Measurements from ENCODE around the gene APOBEC3B. TPM values are rescaled to one million over a fixed set of nuclear protein-coding genes. Genes with fewer than 3 reads are reported as not detected.

APOBEC3B gene
- total and polyA plus RNA-seq, 9 donors, result 0.43 to 1.9 (median 1.1) TPM; not detected in 1

GRCh38 chr22:38937541-38937940 is 44.6 kb upstream of the APOBEC3B start:
- Histone ChIP-seq H3K4me1 (ENCODE audit: insufficient read depth) (no peaks in the 10 kb centered on the region), H3K27me3 (no peaks in the 10 kb centered on the region), H3K9me3 (no peaks in the 10 kb centered on the region), H3K4me3 (no peak overlapping the region), H3K27ac (no peak overlapping the region), H3K36me3 (no peaks in the 10 kb centered on the region)
- WGBS, 3 donors, result 83 to 93% (median 85%) methylated on average over 12 of the region's 12 CpGs
- no peak for DNase-seq
- intact Hi-C loops (cut with DNase I), result loop anchor here in 1 of 4 donors (5.0 kb wide), 1 partner anchor 55 kb away; no protein-coding TSS in a partner anchor
- TF ChIP-seq, protein P1, sequence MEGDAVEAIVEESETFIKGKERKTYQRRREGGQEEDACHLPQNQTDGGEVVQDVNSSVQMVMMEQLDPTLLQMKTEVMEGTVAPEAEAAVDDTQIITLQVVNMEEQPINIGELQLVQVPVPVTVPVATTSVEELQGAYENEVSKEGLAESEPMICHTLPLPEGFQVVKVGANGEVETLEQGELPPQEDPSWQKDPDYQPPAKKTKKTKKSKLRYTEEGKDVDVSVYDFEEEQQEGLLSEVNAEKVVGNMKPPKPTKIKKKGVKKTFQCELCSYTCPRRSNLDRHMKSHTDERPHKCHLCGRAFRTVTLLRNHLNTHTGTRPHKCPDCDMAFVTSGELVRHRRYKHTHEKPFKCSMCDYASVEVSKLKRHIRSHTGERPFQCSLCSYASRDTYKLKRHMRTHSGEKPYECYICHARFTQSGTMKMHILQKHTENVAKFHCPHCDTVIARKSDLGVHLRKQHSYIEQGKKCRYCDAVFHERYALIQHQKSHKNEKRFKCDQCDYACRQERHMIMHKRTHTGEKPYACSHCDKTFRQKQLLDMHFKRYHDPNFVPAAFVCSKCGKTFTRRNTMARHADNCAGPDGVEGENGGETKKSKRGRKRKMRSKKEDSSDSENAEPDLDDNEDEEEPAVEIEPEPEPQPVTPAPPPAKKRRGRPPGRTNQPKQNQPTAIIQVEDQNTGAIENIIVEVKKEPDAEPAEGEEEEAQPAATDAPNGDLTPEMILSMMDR (IDR thresholded peaks at IDR 0.05), result no peak
- no peak for TF ChIP-seq EP300 (IDR thresholded peaks at IDR 0.05)
- TF ChIP-seq POLR2A (IDR thresholded peaks at IDR 0.05), result no peak

- Histone ChIP-seq H3K27me3 (no peaks in the 10 kb centered on the region), H3K9me3 (no peaks in the 10 kb centered on the region), H3K27ac (no peak overlapping the region), H3K4me3 (no peak overlapping the region), H3K36me3 (no peaks in the 10 kb centered on the region), H3K4me1 (ENCODE audit: insufficient read depth) (no peaks in the 10 kb centered on the region)
- intact Hi-C loops (cut with DNase I), result loop anchor here in 1 of 4 donors (5.0 kb wide), 1 partner anchor 56 kb away; no protein-coding TSS in a partner anchor
- TF ChIP-seq, protein P1 (IDR thresholded peaks at IDR 0.05), result no peak
- TF ChIP-seq POLR2A (IDR thresholded peaks at IDR 0.05) (no peak), EP300 (IDR thresholded peaks at IDR 0.05) (no peak)
- peak in 1 of 5 donors; percentile 29 for DNase-seq
- 45 to 64% (median 50%) methylated on average over 11 of the region's 11 CpGs for WGBS, 3 donors
These were observed 43.9 kb upstream of the APOBEC3B start for GRCh38 chr22:38938221-38938620.

GRCh38 chr22:38938925-38939324 is 43.2 kb upstream of the APOBEC3B start:
- intact Hi-C loops (cut with DNase I), result loop anchor here in 1 of 4 donors (5.0 kb wide), 1 partner anchor 57 kb away; no protein-coding TSS in a partner anchor
- H3K4me1 ChIP-seq (ENCODE audit: insufficient read depth), result no peaks in the 10 kb centered on the region
- H3K27me3 ChIP-seq, result no peaks in the 10 kb centered on the region
- DNase-seq, result no peak
- H3K4me3 ChIP-seq, result no peak overlapping the region
- H3K27ac ChIP-seq, result no peak overlapping the region
- 67 to 76% (median 73%) methylated on average over 7 of the region's 7 CpGs for WGBS, 3 donors
- no peaks in the 10 kb centered on the region for H3K36me3 ChIP-seq
- TF ChIP-seq, protein P1 (IDR thresholded peaks at IDR 0.05), result no peak
- TF ChIP-seq EP300 (IDR thresholded peaks at IDR 0.05) (no peak), POLR2A (IDR thresholded peaks at IDR 0.05) (no peak)
- H3K9me3 ChIP-seq, result no peaks in the 10 kb centered on the region

- Histone ChIP-seq H3K36me3 (no peaks in the 10 kb centered on the region), H3K4me1 (ENCODE audit: insufficient read depth) (no peaks in the 10 kb centered on the region), H3K4me3 (no peak overlapping the region), H3K27ac (no peak overlapping the region), H3K9me3 (no peaks in the 10 kb centered on the region), H3K27me3 (no peaks in the 10 kb centered on the region)
- WGBS, 3 donors, result 80 to 88% (median 81%) methylated on average over 6 of the region's 6 CpGs
- no peak for DNase-seq
- TF ChIP-seq EP300 (IDR thresholded peaks at IDR 0.05), result no peak
- TF ChIP-seq POLR2A (IDR thresholded peaks at IDR 0.05), result no peak
- TF ChIP-seq, protein P1 (IDR thresholded peaks at IDR 0.05), result no peak
- intact Hi-C loops (cut with DNase I), result no loop called here
These were observed 41.2 kb upstream of the APOBEC3B start for GRCh38 chr22:38940811-38941384.
